Activated CD4-positive, alpha-beta T cell treated with anti-CD3 and anti-CD28 coated beads for 4 hours (primary cell): ENCODE results near the gene ZDHHC14.
"Not testable (repeated sequence)": the region's sequence is repeated elsewhere in the genome, so short reads cannot be mapped to it uniquely, and the experiment has no call there.

Experiments used
- DNase-seq, 2 donors: peaks; one replicate each; pipeline ENCODE4 v3.0.0-alpha.2; 2020

The ZDHHC14 gene

DNA sequence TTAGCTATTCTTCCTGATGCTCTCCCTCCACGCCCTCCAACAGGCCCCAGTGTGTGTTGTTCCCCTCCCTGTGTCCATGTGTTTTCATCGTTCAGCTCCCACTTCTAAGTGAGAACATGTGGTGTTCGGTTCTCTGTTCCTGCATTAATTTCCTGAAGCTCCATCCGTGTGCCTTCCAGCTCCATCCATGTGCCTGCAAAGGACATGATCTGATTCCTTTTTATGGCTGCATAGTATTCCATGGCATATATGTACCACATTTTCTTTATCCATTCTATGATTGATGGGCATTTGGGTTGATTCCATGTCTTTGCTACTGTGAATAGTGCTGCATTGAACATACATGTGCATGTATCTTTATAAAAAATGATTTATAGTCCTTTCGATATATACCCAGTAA, 27.4 kb downstream of the ZDHHC14 start:
- DNase-seq, result not testable (repeated sequence)

DNA sequence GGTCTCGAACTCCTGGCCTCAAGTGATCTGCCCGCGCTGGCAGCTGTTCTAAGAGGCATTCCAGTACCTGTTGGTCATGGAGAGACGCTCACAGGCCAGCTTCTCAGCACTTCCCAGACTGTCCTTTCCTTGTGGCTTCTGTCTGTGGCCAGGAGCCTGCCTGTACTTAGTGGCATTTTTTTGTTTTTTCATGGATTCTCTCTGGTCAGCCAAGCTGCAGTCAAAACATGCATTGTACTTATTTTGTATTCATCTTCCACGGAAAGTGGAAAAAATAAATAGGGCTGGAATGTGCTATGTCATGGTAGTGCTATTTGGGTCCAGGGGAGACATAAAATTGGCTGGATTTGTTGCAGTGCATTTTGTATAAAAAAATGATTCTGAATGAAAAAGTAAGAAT, 29.1 kb downstream of the ZDHHC14 start:
- no peak for DNase-seq

DNA sequence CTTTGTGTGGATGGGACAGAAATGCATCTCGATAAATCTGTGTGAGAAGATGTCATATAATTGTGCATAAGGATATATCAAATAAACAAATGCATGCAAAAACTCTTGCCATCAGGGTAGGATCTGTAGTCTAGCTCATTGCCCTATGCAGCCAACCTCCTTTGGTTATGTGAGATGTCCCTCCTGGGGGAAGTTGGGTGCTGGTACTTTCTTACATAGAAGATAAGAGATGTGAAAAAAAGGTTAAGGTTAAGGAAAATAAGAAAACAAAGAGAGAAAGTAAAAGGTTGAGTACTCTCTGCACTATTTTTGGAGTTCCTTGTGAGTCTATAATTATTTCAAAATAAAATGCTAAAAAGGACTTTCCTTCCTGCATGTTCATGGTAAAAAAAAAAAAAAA, 30.4 kb downstream of the ZDHHC14 start:
- no peak for DNase-seq

DNA sequence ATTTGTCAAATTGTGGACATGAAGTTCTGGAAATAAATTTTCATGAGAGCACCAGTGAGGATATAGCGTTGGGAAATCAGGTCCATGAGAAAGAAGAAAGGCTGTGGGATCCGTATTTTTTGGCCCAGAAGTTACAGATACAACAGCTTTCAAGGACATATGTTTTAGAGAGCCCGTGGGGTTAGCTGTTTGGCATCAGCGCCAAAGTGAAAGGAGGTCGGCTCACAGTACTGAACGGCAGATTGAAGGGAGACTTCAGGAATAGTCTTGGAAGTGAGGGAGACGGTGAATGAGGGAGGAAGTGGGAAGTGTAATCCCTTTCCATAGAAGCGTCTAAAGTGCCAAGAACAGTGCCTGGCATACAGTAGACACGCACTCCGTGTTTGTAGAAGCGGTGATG, 31.8 kb downstream of the ZDHHC14 start:
- DNase-seq, result no peak

DNA sequence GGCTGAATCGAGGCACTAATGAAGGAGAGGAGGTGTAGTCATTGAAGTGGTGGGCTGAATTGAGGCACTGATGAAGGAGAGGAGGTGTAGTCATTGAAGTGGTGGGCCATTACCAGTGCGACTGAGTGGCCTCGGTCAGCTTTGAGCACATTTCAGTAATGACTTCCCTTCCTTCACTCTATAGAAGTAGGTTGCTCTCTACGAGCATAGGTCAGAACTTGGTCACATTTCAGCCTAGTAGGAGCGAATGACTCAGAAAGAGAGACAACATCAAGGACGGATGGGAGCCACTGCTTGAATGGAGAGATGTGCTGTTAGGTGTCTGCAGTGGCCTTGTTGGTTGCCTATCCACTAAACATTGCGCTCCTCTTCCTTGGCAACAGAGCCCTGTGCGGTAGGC, 39.5 kb downstream of the ZDHHC14 start:
- no peak for DNase-seq

DNA sequence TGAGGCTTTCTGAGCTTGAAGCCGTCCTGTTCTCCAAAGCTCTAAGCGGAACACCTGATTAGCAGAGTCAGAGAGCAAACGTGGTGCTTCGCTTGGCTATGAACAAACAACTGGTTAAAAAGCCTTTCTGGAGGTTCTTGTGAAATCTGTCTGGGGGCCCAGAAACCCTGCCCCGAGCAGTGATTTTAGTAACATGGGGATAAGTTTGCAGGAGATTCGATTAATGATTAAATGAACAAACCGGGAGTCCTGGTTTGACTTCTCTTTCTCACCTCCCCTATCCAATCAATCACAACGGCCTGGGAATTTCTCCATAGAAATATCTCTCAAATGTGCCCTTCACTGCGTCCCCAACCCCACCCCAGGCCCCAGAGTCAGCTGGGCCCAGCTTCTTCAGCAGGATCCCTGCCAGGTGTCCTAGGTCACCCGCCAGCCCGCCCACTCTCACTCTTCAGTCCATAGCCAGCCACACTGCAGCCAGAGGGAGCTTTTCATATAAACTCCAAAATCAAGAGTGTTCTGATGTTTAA, 43.6 kb downstream of the ZDHHC14 start:
- no peak for DNase-seq

DNA sequence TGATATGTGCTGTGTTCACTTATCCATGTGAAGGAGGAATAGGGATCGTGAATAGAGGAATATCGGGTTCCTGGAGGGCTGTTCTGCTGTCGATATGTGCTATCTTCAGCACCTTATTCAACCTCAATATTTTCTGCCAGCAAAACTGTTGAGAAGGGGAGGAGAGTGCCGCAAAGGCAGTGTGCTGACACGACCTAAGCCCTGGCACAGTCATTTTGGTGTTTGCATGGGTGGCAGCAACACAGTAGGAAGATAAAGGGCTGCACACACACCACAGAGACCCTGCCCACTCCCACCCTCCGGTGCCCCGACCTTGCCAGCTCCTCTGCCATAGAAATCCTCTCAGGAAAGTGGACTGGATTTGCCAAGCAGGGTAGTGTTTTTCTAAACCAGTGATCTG, 47.0 kb downstream of the ZDHHC14 start:
- DNase-seq, result no peak

DNA sequence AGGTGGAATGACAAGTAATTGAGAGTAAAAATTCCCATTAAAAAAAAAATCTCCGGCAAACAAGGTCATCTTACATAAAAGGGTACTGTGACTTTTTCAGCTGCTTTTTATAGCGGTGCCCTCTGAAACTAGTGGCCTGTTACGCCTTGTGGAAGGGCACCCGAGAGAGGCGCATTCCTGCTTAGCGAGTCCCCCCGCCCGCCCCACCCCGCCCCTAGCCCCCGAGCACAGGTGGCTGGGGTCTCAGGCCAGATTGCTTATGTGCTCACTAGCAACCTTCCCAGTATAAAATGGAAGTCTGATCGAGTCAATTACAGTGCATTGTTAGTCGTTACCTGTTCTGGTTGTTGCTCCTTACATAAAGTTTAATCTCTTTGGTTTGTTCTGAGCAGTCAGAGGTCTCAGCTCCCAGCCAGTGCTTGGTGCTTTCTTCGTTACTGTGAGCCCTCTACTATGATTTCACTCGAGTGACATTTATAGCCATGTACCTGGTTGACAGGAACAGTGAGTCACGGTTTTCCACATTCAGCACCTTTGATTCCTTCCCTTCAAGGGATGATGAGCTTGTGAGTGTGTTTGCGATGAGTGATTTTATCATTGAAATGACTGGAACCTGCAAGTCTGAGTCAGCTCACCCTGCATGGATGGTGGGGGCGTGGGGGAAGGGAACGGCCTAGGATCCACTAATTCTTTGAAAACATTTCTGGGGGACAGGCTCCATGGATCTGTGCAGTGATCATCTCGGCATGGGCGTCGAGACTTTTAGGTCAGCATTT, 47.6 kb downstream of the ZDHHC14 start:
- peak; percentile 46 to 54 for DNase-seq

DNA sequence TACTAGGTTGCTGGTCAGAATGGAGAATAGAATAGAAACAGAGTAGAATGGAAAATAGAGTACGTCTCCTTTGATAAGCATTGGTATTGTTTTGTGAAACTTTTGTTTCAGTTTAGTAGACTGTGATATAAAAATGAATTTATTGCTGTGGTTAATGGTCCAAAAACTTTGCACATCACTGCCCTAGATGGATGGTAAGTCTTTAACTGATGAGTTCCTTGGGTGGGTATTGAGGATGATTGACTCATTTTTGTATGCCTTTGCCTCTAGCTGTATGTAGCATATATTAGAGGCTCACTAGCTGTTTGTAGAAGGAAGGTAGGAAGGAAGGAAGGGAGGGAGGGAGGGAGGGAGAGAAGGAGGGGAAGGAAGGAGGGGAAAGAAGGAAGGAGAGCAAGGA, 48.3 kb downstream of the ZDHHC14 start:
- no peak for DNase-seq

DNA sequence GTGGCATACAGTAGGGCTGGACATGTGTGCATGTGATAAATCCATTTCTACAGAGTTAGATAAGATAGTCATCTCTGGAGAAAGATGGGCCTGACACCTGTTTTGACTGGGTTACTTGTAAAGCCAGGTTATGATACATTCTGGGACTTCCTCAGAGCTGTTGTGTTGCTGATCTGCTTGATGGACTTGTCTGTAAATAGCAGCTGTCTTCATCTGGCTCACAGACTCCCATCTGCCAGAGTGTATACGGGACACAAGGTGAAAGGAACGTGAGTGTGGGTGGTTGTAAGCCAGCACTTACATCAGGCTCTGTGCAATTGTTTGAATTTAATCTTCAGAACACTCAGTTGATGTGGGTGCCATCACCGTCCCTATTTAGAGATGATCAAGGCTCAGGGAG, 49.8 kb downstream of the ZDHHC14 start:
- DNase-seq, result no peak

DNA sequence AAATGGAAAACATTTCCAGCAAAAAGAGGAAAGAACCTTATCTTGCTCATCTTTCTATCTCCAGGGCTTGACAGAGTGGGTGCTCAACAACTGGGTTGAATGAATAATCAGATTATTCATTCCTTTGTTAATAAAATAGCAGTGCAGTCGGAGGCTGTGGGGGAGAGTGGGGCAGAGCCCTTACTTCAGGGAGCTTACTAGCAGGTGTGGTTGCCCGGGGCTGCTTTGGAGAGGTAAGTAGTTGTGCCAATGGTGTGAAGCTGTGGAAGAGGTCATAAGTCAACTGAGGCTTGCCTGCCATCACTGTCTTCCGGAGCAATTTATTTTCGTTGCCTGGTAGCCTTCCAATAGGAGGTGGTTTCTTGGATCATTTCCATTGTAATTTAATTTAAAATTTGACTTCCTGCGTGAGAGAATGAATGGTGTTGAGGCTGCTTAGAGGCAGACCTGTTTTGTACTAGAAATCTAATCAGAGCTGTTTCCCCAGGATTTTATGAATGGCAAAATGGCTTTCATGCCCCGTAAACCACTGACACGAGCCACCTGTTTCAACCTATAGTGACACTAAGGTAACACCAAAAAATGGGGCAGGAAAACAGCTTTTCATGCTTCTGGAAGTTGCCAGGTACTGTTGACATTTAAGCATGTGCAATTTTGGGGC, 51.4 kb downstream of the ZDHHC14 start:
- no peak for DNase-seq

DNA sequence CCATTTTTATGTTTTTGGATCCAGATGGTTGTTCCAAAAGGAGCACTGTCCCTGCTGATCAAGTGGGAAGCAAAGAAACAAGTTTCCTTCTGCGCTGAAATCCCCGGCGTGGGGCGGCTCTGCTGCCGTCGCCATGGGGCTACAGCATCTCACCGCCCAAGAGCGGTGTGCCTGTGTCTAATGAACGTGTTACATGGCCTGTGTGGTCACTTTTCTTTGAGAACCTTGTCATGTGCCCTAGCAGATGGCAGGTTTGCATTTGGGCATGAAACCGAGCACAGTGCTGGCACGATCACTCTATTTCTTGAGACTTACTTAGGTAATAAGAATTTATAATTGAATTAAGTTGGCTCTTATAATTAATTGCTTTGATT, 51.9 kb downstream of the ZDHHC14 start:
- DNase-seq, result no peak

DNA sequence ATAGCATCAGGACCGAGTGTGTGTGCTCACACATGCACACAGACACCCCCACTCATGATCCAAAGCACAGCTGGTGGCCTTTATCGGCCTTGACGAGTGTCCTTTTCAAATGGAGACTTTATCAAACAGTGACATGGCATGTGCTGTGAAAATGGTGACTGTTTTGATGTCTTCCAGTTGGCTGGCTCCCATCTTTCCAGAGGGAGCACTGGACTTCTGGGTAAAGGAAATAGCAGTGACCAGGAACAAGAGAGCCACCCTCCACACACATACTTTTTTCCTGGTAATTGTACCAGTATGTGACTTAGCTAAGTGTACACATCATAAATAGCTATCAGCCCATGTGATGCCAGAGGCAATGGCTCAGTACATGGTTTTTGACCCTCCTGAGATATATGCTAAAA, 52.7 kb downstream of the ZDHHC14 start:
- no peak for DNase-seq

DNA sequence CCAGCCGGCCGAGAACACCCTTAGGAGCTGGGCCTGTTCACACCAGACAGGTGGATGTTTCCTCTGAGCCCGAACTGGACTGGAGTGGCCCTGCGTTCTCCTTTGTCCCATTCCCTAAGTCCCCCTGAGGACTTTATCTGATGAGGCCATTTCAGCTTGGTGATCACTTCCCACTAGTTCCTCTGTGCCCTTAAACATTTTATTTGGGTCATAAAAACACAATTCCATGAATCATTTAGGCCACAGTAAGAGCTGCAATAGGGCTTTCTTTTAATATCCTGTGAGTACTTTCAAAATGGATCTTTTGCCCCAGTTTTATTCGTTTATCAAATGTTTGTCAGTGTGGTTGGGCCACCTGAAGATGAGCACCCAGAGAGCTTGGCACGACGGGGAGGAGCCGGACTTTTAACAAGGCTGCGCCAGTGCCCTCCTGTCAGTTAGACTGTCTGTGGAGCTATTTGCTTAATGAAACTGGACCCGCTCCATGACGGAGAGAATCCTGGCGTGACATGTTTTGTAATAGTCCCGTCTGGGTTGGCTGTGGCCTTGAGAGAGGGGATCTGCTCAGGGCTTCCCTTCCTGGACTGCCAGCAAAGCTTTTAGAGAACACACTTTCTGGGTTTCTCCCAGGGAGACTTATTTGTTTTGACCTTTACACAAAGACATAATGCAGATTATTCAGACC, 53.5 kb downstream of the ZDHHC14 start:
- no peak for DNase-seq

DNA sequence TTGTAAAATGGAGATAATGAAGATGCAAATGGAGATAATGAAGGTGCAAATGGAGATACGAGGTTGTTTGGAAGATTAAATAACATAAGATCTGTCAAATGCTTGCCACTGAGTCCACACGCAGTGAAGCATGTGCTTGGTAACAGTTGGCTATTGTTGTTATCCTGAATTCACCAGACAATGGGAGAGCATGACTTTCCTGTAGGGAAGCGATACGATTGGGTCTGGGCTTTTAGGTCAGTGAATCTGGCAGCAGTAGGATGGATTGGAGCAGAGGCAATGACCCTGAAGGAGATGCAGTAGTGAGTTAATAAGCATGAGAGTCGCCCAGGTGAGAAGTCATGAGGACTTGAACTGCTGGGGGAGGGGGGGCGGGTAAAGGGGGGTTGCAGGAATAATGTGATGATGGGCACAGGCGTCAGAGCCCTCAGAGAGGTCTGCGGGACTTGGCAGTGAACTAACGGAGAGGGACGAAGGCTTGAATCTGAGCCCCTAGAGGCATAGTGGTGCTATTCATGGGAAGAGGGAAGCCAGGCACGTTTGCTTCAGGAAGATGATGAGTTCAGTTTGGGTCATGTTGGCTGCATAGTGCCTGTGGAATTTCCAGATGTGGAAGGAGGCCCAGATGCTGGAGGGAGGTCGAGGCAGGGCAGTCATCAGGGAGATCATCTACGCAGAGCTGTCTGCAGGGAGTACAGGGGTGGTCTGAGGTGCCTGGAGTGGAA, 55.4 kb downstream of the ZDHHC14 start:
- DNase-seq, result no peak

DNA sequence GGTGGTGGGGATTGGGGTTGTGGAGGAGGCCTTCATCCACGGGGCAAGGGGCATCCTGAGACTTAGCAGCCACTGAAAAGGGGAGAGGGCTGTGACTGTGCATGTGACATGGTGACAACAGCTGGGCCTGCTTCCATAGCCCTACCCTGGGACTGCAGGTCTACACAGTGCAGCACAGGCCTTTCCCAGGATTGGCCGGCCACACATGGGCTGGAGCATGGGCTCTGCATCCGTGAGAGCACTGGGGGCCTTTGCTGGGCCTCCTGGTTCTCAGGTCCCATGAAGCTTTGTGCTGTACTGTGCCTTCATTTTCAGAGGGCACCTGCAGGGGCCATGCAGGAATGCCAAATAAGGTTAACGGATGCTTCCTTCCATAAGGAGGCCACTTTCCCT, 56.0 kb downstream of the ZDHHC14 start:
- DNase-seq, result no peak

DNA sequence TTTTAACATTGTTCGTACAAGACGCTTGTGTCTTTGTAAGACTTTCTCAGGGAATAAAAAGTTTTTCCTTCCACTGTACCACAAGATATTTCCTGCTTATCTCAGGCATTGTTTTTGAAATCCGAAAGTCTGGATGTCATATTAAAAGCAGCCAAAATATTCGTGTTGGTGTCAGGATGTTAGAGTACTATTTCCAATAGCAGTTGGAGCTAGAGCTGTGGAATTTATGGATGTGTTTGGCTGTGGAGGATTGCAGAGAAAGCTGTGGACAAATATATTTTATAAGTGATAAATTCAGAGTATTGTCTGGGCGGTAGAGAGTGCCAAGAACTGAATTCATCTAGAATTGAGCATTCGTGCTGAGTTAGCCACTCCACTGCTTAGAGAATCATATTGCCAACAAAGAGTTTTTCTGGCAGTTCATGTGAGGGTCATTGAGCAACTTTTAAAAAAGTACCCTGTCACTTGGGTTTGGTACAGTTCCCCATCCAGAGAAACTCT, 57.7 kb downstream of the ZDHHC14 start:
- DNase-seq, result no peak

DNA sequence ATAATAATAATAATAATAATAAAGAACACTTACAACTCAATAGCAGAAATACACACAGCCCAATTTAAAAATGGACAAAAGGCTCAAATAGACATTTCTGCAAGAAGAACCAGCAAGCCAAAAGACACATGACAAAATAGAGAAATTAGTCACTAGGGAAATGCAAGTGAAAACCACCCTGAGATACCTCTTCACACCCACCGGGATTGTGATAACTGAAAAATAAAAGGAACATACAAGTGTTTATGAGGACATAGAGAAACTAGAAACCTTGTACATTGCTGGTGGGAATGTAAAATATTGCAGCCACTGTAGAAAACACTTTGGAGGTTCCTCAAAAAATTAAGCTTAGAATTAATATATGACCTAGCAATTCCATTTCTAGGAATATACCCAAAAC, 59.2 kb downstream of the ZDHHC14 start:
- no peak for DNase-seq

DNA sequence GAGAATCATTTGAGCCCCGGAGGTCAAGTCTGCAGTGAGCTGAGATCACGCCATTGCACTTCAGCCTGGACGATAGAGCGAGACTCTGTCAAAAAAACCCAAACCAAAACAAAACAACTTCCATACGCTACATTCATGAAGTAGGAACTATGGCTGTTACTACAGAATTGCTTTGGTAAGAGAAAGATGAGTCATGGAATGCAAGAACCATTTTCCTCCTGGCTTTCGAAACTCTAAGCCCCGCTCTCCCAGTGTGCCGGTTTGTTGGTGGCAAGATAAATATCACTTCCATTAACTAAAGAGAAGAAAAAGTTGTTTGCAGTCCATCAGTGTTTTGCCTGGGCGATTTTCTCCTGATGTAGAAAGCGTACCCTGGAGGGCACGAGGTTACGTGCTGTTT, 61.3 kb downstream of the ZDHHC14 start:
- no peak for DNase-seq

DNA sequence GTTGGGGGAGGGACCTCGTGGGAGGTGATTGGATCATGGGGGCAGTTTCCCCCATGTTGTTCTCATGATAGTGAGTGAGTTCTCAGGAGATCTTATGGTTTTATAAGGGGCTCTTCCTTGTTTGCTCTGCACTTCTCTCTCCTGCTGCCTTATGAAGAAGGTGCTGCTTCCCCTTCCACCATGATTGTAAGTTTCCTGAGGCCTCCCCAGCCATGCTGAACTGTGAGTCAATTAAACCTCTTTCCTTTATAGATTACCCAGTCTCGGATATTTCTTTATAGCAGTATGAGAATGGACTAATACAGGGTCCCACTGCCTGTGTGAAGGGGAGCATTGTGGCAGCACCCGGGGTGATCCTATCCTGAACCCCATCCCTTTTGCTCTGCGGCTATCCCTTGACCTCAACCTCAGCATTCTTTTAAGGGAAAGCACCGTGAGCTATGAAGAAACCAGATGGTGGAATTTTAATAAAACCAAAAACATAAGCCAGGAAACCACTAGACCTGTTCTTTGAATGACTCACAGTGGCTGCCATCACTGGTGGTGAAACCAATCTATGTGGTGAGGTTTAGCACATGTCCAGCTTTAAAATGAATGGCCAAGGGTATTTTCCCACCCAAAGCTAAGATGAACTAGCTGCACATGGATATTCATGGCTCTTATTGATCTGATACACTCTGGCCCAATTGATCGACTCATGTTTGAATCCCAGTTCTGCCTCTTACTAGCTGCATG, 62.2 kb downstream of the ZDHHC14 start:
- no peak for DNase-seq

DNA sequence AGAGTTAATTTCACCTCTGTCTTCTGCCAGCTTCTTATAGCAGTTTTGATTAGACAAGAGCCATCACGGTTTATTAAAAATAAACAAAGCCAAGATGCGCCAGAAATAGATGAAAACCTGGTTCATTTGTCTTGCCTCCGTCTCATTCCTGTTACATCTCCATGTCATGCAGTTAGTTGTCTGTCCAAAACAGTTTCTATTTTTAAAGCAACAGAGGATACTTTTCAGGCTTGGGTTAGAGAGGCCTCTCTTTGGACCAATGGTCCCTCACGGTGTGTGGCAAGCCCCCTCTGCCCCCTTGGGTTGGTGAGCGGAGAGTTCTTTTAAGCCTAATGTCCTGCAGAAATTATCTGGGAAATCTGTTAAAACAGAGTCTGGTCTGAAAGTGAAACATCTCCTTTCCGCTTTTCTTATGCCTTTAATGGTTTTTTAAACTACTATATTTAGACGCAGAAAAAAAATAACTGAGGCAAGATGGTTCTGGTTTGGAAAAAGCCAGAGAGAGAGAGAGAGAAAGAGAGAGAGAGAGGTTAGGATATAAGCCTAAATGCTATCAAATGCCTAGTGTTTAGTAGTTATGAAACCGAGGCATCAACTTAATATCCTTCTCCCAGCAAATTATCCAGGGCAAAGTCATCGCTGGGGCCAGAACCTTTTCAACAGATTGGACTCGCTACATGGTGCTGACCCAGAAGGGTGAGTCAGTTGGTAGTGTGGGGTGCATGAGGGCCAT, 64.5 kb downstream of the ZDHHC14 start:
- DNase-seq, result no peak

DNA sequence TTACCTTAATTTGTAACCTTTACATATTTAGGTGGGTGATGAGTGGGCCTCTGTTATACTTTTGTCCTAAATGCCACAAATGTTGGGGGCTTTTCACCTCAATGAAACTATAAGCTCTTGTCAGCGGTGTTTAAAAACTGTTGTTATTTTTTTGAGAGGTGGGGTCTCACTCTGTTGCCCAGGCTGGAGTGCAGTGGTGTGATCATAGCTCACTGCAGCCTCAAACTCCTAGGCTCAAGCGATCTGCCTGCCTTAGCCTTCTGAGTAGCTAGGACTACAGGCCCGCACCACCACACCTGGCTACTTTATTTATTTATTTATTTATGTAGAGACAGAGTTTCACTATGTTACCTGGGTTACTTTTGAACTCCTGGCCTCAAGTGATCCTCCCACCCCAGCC, 66.7 kb downstream of the ZDHHC14 start:
- no peak for DNase-seq
